Activated T-helper 1 cell treated with anti-CD3 and anti-CD28 coated beads, Interleukin-2, amount 50 U/mL, for 16 hours (primary cell): Measurements from ENCODE around the gene HIGD1A.

Experiments used
- DNase-seq, 2 donors: peaks; one replicate each; pipeline ENCODE4 v3.0.0-alpha.2; 2020; ENCODE audit warnings: low read depth in 1 of 2, low spot score in 1 of 2

Gene HIGD1A

DNA sequence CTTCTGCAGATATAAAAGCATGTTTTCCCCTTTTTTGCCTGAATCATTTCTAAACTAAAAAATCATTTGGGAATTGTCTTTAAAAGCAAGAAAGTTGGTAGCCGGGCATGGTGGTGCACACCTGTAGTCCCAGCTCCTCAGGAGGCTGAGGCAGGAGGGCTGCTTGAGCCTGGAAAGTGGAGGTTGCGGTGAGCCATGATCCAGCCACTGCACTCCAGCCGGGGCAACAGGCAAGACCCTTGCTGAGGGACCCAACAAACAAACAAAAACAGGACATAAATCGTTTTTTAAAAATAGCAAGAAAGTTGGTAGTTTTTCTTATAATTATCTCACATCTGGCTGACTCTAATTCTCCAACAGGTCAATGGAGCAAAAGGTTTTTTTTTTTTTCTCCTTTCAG, 2.5 kb downstream of the HIGD1A start:
- DNase-seq = no peak

DNA sequence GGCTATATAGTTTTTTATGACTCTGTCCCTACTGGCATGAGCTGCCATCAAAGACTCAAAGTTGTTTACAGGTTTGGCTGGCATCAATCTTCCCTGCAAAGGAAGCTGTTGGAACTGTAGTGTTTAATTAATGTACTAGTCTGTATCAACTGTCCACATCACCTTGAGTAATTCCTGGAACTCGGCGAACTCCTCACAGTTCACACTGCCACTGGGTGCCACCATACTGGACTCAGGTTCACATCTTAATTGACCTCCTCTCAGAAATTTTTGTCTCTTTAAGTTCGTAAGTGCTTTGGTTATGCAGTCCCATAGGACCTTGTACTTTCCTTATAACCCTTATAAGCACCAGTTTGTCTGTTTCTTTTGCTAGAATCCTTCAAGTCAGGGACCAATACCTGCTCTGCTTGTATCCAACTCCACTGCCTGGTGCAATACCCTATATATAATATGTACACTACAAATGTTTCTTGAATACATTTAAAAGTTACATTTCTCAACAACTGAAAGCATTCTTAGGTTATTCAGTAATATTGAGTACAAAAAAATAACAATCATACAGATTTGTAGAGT, 3.2 kb downstream of the HIGD1A start:
- DNase-seq = no peak

DNA sequence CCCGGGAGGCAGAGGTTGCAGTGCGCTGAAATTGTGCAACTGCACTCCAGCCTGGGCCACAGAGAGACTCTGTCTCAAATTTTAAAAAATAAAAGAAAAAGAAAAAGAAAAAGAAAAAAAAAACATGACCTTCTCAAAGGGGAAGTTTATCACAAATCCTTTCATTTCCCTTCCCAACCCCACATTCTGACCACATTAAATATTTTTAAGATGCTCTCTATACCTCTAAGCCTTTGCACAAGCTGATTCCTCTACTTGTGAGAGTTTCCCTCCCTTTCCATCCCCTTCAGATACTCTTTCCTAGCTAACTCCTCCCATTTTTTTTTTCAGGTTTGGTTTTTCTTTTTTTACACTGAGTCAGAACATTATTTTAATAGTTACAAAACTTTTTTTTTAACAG, 4.0 kb downstream of the HIGD1A start:
- no peak for DNase-seq

DNA sequence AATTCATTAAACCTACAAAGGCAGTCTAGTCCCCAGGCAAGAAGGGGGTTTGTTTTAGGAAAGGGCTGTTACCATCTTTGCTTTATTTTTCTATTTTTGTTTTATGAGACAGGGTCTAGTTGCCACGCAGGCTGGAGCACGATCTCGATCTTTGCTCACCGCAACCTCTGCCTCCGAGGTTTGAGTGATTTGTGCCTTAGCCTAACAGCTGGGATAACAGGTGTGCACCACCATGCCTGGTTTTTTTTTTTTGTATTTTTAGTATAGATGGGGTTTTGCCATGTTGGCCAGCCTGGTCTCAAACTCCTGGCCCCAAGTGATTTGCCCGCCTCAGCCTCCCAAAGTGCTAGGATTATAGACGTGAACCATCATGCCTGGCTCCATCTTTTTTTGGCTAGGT, 4.9 kb downstream of the HIGD1A start:
- DNase-seq = no peak

DNA sequence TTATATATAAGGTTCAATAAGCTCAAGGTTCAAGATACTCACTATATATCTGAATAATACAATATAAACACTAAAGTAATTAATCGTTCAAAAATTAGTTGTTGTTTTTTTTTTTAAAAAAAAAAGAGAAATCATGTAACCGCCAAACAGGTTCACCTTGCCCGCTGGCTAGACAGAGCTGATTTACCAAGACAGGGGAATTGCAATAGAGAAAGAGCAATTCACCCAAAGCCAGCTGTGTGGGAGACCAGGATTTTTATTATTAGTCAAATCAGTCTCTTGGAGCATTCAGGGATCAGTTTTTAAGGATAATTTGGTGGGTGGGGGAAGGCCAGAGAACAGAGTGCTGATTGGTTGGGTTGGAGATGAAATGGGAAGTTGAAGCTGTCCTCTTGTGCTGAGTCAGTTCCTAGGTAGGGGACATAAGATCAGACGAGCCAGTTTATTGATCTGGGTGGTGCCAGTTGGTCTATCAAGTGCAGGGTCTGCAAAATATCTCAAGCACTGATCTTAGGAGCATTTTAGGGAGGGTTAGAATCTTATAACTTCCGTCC, 7.9 kb downstream of the HIGD1A start:
- DNase-seq = no peak

DNA sequence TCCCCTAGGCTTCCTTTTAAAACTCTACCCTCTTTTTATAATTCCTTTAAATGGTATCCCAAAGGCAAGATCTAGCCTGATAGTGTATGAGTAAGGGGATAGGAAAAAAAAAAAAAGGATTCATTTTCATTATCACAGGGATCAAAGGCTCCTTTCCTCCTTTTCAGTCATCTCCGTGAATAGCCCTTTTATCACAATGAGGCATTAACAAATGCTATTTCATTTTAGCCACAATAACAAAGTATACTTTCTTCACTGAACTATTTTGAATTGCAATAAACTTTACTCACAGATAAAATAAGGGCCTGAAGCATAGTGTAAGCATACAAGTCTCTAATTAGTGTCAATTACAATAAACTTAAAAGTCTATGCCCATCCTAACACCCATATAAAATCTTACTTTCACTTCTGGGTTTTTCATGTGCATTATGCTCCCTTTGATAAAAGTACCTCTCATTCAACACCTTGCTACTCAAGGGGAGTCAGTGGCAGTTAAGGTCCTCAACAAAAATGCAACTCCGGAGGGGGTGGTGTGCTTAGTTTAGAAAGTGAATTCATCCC, 8.6 kb downstream of the HIGD1A start:
- no peak for DNase-seq

DNA sequence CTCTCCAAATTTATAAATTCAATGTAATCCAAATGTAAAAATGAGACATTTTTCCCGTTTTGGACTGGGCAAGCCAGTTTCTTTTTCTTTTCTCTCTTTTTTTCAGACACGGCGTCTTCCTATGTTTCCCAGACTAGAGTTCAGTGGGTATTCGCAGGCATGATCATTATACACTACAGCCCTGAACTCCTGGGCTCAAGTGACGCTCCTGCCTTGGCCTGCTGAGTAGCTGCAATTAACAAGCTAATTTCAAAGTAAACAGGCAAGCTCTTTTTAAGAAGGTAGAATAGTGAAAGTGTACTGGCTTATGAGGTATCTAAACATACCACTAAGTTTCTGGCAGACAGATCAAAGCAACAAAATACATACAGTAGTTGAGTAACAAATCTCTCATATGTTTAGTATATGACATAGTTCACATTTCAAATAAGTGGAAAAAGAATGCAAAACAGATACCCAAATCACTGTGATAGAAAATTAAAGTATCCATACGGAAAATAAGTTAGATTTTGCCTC, 13.5 kb downstream of the HIGD1A start:
- no peak for DNase-seq

DNA sequence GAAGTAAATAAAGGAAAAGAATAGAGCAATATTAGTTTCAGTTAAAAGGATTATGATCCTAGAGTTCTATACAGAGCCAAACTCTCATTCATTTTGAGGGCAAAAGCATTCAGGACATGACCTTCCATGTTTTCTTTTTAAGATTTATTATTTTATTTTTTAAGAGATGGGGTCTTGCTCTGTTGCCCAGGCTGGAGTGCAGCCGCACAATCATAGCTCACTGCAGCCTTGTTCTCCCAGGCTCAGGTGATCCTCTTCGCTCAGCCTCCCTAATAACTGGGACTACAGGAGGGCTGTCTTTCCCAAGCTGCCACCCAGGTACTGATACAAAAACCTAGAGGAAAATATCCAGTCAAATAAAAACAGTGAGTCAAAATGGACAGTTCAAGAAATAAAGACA, 17.7 kb downstream of the HIGD1A start:
- DNase-seq = no peak

DNA sequence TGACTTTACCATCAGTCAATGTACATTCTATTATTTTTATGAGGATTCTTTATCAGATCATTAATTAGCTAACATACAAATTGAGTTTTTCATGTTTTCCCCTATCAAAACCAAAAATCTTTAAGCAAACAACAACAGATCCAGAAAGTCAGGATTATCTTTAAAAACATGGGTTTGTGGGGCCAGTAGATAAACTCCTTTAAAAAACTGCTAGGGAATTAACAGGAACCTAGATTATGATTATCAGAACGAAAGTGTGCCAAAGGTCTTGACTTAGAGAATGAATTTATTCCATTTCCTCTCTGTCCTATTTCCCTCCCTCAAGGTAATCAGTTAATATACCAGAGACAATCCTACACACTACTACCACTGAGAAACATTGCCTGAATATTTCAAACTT, 18.1 kb downstream of the HIGD1A start:
- DNase-seq = no peak

DNA sequence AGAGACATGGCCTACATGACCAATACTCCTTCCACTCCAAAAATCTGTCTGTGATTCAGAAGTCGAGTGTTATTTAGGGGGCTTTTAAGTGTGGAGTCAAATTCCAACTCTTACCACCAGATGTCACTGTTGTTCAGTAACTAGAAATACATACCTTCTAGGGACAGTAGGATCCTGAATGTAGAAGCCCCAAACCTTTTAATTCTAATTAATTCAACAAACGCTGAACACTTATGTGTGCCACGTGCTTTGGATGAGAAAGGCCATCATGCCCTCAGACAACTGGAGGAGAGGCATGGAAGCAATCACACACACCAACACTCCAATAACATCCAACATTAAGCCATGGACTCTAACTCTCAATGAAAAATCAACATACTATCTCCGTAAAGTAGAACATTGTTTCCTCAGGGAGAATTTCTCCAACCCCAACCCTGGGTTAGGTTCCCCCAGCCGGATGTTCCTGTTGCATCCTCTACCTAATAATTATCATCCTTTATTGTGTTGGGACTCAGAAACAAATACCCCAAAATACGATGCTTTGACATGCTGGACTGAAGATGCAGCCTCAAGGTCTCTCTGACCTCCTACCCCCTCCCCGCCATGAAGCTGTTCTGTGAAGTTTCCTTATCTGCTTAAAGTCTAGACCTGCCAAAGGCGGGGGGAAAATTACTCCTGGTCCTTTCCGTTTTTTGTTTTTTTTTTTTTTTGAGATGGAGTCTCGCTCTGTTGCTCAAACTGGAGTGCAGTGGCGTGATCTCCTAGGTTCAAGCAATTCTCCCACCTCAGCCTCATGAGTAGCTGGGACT, 23.2 kb downstream of the HIGD1A start:
- DNase-seq = no peak

DNA sequence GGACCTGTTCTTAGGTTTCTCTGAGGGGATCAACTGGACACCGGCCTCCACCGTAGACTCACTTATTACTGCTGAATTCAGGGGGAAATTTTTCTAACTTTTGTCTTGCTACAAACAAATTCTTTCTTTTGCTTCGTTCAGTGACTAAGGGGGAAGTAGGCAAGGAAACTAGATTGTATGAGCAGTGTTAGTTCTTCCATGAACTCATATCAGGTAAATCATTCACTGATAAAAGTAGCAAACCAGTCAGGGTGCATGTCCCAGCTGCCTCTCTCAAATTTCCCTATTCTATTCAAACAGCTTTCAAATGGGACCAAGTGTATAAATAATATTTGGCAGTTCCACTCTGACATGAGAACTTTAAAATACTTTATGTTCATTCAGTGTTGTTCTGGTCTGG, 23.9 kb downstream of the HIGD1A start:
- DNase-seq = no peak

DNA sequence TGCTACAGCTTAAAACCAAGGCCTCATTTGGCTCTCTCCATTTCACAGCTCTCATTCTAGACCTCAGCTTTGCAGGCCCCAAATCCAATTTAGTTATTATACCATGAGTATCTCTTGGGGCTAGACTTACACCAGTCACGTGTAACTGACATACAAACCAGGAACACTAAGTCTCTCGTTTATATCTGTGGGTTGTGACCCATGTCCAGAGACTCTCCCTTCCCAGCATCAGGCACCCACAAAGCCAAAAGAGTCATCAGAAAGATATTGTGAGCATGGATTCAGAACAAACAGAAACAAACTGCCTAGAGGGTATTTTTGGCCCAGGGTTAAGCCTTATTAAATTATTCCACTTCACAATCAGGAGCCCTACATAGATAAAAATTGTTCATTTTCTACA, 25.6 kb downstream of the HIGD1A start:
- no peak for DNase-seq

DNA sequence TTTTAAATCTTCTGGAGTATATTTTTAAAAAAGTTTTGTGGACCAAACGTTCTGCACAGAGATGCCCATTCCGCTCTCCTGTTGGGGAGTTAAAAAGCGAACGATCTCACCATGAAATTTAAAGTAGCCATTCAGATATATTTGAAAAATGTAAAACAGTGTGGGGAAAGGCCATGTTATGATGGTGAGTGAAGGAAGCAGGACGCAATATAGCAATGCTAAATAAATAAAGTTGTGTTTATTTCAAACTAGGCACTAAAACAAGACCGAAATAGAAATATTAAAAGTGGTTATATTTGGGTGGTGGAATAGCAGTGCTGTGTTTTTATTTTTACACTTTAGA, 30.9 kb downstream of the HIGD1A start:
- DNase-seq = no peak

DNA sequence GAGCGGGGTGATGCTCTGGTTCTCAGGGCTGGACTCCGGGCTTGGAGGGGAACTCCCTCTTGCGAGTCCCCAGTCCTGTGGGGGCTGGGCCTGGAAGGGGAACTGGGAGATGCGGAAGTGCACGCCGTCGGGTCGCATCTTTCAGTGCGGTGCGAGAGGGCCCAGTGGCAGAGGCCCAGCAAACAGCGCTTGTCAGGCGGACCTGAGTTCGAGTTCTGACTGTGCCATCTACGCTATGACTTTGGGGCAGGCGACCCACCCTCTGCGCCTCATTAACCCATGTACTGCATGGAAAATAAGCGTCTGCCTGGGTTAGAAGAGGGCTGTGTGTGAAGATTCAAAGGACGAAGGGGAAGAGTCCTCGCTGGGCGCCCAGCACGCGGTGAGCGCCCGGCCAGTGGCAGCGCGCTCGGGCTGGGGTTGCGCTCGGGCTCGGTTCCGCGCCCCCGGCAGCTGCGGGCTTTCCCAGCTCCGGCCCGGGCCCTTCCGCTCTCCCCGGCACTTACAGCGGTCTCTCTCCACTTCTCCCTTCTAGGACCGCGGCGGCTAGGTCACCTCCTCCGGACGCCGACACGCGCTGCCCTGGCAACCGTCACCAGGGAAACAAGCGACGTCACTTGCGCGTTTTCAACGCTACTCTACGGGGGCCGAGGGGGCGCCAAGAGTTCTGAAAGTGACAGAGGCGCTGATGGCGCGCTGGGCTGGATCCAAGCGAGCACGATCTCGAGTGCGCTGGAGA, 31.5 kb downstream of the HIGD1A start, which contains the start of gene CCDC13:
Gene CCDC13, minus strand, starts transcription at position 584 of the 739 bp plus-strand sequence. CDS start 14,908 bp downstream, outside the sequence.
- DNase-seq = peak; percentile 64 to 68

DNA sequence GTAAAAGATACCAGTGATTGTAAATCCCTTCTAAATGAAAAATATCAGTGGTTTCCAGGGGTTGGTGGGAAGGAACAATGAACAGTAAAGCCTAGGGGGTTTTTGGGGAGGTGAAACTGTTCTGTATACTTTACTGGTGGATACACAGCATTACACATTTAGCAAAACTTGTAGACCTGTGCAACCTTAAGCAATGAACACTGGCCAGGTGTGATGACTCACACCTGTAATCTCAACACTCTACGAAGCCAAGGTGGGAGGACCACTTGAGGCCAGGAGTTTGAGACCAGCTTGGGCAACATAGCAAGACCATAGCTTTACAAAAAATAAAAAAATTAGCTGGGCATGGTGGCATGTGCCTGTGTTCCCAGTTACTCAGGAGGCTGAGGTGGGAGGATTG, 33.0 kb downstream of the HIGD1A start:
- no peak for DNase-seq

DNA sequence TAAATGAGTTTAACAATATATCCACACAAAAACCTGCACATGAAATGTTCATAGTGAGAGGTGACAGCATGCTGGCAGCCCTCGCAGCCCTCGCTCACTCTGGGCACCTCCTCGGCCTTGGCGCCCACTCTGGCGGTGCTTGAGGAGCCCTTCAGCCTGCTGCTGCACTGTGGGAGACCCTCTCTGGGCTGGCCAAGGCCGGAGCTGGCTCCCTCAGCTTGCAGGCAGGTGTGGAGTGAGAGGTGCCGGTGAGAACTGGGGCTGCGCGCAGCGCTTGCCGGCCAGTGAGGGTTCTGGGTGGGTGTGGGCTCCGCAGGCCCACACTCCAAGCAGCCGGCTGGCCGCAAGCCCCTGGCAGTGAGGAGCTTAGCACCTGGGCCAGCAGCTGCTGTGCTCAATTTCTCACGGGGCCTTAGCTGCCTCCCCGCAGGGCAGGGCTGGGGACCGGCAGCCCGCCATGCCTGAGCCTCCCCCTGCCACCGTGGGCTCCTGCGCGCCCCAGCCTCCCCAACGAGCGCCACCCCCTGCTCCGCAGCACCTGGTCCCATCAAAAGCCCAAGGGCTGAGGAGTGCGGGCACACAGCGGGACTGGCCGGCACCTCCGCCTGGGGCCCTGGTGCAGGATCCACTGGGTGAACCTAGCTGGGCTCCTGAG, 34.7 kb downstream of the HIGD1A start:
- DNase-seq = no peak

DNA sequence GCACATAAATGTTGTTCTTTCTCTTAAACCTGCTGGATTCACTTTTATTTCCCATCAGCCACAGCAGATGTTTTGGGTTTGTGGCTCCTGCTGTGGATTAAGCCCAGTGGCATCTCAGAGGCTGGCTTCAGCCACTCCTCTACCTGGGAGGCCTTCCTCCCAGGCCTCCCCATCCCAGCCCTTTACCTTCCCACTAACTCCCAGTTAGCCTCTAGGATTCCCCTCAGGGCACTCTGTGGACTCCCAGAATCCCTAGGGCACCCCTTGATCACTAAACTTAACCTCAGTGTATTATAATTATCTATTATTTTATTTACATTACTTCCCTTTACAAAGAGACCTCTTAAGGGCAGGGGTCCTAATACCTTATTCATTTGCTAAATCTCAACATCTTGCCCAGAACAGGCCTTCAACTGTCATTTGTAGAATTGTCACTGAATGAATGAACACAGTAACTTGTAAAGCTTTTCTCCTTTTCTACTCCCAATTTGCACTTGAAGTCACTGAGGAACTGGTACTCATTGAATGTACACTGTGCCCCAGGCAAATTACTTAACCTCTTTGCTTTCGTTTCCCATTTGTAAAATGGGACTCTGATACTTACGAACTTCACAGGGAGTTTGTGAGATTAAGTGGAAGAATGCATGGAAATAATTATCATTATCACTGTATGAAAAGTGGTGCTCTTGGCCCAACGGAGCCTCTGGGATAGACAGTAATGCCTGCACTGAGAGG, 39.6 kb downstream of the HIGD1A start:
- DNase-seq = no peak

DNA sequence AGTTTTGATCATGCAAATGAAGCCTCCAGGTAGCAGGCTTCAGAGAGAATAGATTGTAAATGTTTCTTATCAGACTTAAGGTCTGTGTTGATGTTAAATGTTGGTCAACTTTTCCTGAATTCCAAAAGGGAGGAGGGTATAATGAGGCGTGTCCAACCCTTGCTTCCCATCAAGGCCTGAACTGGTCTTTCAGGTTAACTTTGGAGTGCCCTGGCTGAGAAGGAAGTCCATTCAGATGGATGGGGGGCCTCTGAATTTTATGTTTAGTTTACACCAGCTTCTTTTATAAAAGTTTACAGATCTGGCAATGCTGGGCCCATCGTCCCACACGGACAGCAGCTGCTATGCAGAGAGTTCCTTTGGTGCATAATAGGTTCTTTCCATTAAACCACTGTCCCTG, 40.2 kb downstream of the HIGD1A start:
- DNase-seq = no peak

DNA sequence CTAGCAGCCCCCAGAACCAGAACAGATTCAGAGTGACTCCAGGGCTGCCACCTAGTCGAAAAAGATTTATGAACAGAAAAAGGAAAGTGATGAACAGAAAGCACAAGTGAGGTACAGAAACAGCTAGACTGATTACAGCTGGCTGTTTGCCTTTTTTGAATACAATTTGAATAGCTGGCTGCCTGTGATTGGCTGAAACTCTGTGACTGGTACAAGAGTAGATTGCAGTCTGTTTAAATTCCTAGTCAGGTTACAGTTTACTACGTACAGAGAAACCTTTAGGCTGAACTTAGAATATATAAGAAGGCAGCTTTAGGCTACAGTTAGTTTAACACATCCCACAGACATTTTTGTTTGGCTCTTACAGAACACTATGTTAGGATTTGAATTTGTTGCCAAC, 41.3 kb downstream of the HIGD1A start:
- DNase-seq = no peak

DNA sequence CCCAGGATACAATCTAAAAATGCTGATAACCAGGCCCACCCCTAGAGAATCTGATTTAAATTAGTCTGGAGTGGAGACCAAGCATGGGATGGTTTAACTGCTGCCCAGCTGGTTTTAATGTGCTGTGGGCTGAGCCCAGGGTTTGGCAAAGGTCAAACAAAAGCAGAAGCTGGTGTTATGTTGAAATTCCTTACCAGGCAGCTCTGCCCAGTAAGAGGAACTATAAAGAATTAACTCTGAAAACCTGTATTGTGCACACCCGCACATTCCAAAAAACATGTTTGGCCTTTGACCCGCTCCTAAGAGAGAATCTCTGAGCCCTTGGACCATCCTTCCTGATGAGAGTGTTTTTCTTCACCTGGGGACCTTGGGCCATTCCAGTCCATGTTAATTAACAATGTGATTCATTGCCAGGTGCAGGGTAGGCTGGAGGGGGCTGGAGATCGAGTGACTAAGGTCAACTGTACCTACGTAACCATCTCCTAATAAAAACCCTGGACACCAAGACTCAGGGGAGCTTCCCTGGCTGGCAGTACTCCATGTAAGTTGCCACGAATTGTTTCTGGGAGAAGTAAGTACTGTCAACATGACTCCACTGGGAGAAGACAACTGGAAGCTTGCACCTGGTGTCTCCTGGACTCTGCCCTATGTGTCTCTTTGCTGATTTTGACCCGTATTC, 42.1 kb downstream of the HIGD1A start:
- DNase-seq = no peak
